Measurements from ENCODE around the gene GPRIN1. TPM values are rescaled to one million over a fixed set of nuclear protein-coding genes. Genes with fewer than 3 reads are reported as not detected.

The GPRIN1 gene
- total RNA-seq, 4 donors from 2014 or later, result 0.37 to 1.9 (median 0.90) TPM

DNA sequence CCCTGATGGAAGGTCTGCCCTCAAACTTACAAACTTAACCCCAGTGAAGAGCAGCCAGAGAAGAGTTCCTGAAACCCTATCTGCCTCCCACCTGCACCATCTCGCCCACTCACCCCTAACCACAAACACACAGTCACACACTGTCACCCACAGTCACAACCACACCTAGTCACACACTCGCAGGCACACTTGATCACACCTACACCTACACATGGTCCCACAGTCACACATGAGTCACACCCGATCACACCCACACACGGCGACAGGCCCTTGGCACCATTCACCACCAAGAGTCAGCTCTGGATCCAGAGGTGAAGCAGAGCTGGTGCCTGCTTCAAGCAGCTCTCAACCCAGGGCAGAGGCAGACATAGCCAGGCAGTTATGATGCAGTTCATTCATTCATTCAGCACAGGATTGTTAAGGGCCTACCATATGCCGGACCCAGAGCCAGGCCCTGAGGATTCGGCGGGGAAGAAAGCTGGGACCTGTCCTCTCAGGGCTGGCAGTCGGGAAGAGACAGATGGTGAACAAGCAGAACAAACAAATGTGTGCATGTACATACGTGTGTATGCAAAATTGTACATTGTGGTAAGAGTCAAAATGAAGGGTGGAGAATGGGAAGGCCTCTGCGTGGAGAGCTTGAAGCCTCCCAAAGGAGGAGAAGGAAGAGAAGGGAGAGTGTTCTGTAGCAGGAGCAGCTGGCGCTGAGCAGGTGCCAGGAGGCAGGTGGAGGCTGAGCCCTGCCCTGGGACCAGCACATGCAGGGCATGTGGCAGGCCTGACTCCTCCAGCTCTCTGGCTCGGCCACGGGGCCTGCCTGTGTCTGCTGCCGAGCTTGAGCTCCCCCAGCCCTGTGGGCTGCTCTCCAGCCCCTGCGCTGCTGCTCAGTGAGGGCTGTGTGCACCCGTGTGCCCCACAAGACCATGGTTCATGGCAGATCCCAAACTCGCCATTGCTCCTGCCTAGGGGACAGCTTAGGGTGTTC, 43.7 kb upstream of the GPRIN1 start:
- DNase-seq (ENCODE audit: low spot score) (no peak), ATAC-seq (ENCODE audit: low FRiP score) (no peak)
- TF ChIP-seq, protein P1, sequence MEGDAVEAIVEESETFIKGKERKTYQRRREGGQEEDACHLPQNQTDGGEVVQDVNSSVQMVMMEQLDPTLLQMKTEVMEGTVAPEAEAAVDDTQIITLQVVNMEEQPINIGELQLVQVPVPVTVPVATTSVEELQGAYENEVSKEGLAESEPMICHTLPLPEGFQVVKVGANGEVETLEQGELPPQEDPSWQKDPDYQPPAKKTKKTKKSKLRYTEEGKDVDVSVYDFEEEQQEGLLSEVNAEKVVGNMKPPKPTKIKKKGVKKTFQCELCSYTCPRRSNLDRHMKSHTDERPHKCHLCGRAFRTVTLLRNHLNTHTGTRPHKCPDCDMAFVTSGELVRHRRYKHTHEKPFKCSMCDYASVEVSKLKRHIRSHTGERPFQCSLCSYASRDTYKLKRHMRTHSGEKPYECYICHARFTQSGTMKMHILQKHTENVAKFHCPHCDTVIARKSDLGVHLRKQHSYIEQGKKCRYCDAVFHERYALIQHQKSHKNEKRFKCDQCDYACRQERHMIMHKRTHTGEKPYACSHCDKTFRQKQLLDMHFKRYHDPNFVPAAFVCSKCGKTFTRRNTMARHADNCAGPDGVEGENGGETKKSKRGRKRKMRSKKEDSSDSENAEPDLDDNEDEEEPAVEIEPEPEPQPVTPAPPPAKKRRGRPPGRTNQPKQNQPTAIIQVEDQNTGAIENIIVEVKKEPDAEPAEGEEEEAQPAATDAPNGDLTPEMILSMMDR (IDR thresholded peaks at IDR 0.05), result no peak

DNA sequence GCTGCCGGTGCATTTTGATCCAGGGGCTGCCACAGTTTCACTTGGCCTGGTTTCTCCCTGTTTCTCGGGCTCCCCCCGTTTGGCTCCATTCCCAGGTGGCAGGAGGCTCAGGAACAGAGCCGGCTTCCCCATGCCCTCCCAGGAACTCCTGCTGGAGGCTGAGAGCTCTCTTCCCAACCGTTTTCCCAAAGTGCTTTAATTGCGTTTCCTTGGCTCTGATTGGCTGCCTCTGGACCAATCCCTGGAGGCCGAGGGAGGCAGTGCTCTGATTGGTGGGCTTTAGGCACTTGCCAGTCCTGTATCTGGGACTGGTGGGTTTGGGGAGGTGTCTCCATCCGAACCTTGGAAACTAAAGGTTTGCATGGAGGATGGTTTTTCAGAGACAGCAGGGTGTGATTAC, 42.2 kb upstream of the GPRIN1 start:
- TF ChIP-seq, protein P1 (IDR thresholded peaks at IDR 0.05), result no peak

DNA sequence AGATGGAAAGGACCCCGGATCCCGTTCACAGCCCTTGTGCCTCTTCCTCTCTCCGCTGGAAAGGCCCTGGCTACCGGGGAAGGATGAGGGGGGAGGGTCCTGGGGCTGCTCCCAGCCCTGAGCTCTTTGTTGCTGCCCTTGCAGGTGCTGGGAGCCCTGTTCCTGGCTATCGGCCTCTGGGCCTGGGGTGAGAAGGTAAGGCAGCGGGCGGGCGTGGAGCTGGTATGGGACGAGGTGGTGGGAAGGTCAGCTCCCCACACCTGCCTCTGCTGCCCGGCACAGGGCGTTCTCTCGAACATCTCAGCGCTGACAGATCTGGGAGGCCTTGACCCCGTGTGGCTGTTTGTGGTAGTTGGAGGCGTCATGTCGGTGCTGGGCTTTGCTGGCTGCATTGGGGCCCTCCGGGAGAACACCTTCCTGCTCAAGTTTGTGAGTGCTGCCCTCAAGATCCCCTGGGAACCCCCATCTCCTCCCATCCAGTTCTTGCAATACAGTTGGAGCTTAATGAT, 41.6 kb upstream of the GPRIN1 start:
- ATAC-seq (ENCODE audit: low FRiP score) (no peak), DNase-seq (ENCODE audit: low spot score) (no peak)
- TF ChIP-seq, protein P1 (IDR thresholded peaks at IDR 0.05), result no peak

More for the DNA sequence above, 42.2 kb upstream of the GPRIN1 start:
- ATAC-seq (ENCODE audit: low FRiP score), result no peak
- no peak for DNase-seq (ENCODE audit: low spot score)

DNA sequence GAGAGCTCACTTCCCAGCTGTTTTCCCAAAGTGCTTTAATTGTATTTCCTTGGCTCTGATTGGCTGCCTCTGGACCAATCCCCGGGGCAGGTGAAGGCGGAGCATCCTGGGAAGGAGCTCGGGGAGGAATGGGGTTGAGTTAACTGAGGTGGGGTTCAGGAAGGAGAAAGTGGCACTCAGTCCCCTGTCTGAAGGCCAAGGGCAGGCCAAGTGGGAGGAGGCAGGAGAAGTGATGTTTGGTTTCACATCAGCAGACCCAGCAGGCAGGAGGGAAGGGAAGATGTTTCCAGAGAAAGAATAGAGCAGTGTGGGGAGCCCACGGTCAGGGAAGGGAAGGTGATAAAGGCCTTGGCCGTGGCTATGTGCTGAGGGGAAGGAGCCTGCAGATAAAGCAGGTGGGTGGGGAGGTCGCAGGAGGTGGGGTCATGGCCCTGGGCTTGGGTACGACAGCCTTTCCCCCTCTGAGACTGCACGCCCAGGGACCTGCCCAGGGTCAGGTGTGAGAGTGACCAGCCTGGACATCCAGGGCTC, 40.5 kb upstream of the GPRIN1 start:
- TF ChIP-seq, protein P1 (IDR thresholded peaks at IDR 0.05), result no peak
- ATAC-seq (ENCODE audit: low FRiP score) (no peak), DNase-seq (ENCODE audit: low spot score) (no peak)

DNA sequence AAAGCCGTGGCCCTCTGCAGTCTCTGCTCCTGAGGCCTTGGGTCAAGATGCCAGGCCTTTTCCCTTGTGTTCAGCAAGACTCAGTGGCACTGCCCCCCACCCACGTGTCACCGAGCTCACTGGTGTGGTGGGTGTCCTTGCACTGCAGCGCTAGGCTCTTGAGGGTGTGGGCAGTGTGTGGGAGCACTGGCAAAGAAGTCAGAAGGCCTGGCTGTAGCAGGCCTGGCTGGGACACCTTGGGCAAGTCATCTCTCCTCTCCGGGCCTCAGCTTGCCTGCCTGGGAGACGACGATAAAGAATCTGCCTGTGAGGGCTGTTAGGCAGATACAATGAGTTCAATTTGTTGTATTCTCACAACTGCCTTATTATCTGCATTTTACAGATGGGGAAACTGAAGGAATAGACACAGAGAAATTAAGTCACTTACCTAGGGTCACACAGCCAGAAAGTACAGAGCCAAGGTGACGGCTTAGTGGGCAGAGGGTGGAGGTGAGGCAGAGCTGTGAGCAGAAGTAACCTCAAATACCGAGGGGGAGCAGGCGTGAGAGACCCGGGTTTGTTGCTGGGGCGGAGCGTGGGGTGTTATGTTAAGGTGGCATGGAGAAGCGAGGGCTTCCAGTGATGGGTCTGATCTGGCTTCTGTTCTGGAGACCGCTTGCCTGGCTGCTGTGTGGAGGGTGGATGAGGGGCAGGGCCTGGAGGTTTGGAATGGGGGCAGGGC, 38.7 kb upstream of the GPRIN1 start:
- no peak for DNase-seq (ENCODE audit: low spot score)
- ATAC-seq (ENCODE audit: low FRiP score), result no peak
- TF ChIP-seq, protein P1 (IDR thresholded peaks at IDR 0.05), result no peak

DNA sequence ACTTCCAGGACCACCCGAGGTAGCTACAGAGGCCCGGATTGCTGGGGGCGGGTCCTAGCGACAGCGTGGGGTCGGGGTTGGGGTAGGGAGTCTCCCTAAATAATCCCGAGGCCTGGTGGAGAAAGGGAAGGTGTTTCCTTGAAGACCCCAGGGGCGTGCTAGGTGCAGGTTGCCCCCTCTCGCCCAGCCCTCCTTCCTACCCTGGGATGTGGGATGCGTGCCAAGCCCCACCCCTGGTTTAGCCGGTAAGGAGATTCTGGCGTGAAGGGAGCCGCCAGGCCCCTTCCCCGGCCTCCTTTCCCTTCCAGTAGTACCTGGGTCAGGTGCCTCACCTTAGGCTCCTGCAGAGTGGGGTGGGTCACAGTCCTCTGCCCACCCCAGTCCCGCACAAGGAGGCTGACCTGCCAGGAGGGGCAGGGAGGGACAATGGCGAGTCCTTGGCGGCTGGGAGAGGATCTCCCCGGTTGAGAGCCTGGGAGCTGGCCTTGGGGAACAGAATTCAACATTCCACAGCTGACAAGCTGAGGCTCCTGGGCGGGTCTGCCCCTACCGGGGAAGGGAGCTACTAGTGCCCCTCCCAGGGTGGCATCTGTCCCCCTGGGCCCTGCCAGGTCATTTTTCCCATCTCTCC, 38.0 kb upstream of the GPRIN1 start:
- TF ChIP-seq, protein P1 (IDR thresholded peaks at IDR 0.05), result no peak
- ATAC-seq (ENCODE audit: low FRiP score), result no peak
- peak; percentile 45 for DNase-seq (ENCODE audit: low spot score)
